Effector memory CD8-positive, alpha-beta T cell (primary cell): ENCODE data around the gene LRP3.
"Not testable (repeated sequence)": the region's sequence is repeated elsewhere in the genome, so short reads cannot be mapped to it uniquely, and the experiment has no call there.

Experiments used
- ATAC-seq: fragments of 150-1000 bp; cut with Tn5 transposase; replicated peaks from 2 replicates; pipeline ENCODE4 v1.10.0; 2021; ENCODE audit warnings: mild to moderate bottlenecking, moderate library complexity
- DNase-seq, 3 experiments: peaks; one replicate each; pipeline ENCODE4 v3.0.0; 2021
- H3K27ac Mint-ChIP-seq, 2 donors: one replicate each; pipeline ENCODE4 v1.8.0; 2022; ENCODE audit warnings: mild to moderate bottlenecking in 2 of 2, mixed read lengths in 2 of 2, moderate library complexity in 2 of 2
- H3K27me3 Mint-ChIP-seq, 2 donors: one replicate each; pipeline ENCODE4 v1.8.0; 2022; ENCODE audit warnings: mixed read lengths in 2 of 2
- H3K36me3 Mint-ChIP-seq: one replicate; pipeline ENCODE4 v1.8.0; 2022; ENCODE audit warnings: mild to moderate bottlenecking, moderate library complexity, mixed read lengths; ENCODE audit not compliant: insufficient read depth
- H3K4me1 Mint-ChIP-seq, 2 donors: one replicate each; pipeline ENCODE4 v1.8.0; 2022; ENCODE audit warnings: low read depth in 2 of 2, mixed read lengths in 2 of 2
- H3K4me3 Mint-ChIP-seq, 2 donors: one replicate each; pipeline ENCODE4 v1.8.0; 2022; ENCODE audit warnings: mild to moderate bottlenecking in 2 of 2, mixed read lengths in 2 of 2, moderate library complexity in 2 of 2
- H3K9me3 Mint-ChIP-seq, 2 donors: one replicate each; pipeline ENCODE4 v1.8.0; 2022; ENCODE audit warnings: mixed read lengths in 2 of 2
- total RNA-seq, 9 experiments: gene quantifications; one replicate each; lab custom pipeline; 2026; lab: John Stamatoyannopoulos, UW

Gene LRP3
- 0 to 1.3 (median 0.11) reads per million in 9 experiments for total RNA-seq

- DNase-seq (no peak), ATAC-seq (no peak)
- H3K27ac Mint-ChIP-seq = no peak within 1 kb of the TSS
- H3K4me3 Mint-ChIP-seq = peak within 1 kb of the TSS; percentile 31 to 66
- H3K4me1 Mint-ChIP-seq = peaks cover 0 to 5% of the 10 kb centered on the region in 2 donors
- H3K27me3 Mint-ChIP-seq = peaks cover 41 to 68% of the 10 kb centered on the region in 2 donors
- H3K36me3 Mint-ChIP-seq = no peaks in the 10 kb centered on the region
- H3K9me3 Mint-ChIP-seq = no peaks in the 10 kb centered on the region
Measured at GRCh38 chr19:33193865-33194362, at the start of gene LRP3. Gene LRP3 (plus strand): TSS chr19:33194330. CDS start chr19:33194786, 456 bp downstream.

GRCh38 chr19:33146209-33146608 is 47.9 kb upstream of the LRP3 start:
- H3K27ac Mint-ChIP-seq = no peak overlapping the region

GRCh38 chr19:33147538-33147937 is 46.6 kb upstream of the LRP3 start:
- ATAC-seq = no peak
- H3K4me3 Mint-ChIP-seq = no peak overlapping the region
- peaks cover 3 to 5% of the 10 kb centered on the region in 2 donors for H3K4me1 Mint-ChIP-seq
- no peaks in the 10 kb centered on the region for H3K9me3 Mint-ChIP-seq
- peak overlapping the region in 1 of 2 donors; percentile 62 for H3K27ac Mint-ChIP-seq
- H3K27me3 Mint-ChIP-seq = peaks cover 0 to 10% of the 10 kb centered on the region in 2 donors
- DNase-seq = no peak
- peaks cover 4% of the 10 kb centered on the region for H3K36me3 Mint-ChIP-seq

More at GRCh38 chr19:33146209-33146608, 47.9 kb upstream of the LRP3 start:
- H3K27me3 Mint-ChIP-seq = peaks cover 12 to 23% of the 10 kb centered on the region in 2 donors
- ATAC-seq (no peak), DNase-seq (no peak)
- H3K9me3 Mint-ChIP-seq = no peaks in the 10 kb centered on the region
- H3K4me1 Mint-ChIP-seq = peaks cover 3 to 5% of the 10 kb centered on the region in 2 donors
- H3K36me3 Mint-ChIP-seq = peaks cover 4% of the 10 kb centered on the region
- no peak overlapping the region for H3K4me3 Mint-ChIP-seq

- Mint-ChIP-seq H3K27me3 (no peaks in the 10 kb centered on the region), H3K4me3 (no peak overlapping the region), H3K27ac (no peak overlapping the region), H3K4me1 (no peaks in the 10 kb centered on the region), H3K9me3 (no peaks in the 10 kb centered on the region), H3K36me3 (peaks cover 4% of the 10 kb centered on the region)
- DNase-seq (no peak), ATAC-seq (no peak)
Measured at GRCh38 chr19:33150852-33151518, 43.1 kb upstream of the LRP3 start.

GRCh38 chr19:33152176-33152575 is 42.0 kb upstream of the LRP3 start:
- Mint-ChIP-seq H3K27me3 (no peaks in the 10 kb centered on the region), H3K9me3 (no peaks in the 10 kb centered on the region), H3K4me1 (no peaks in the 10 kb centered on the region), H3K36me3 (peaks cover 4% of the 10 kb centered on the region), H3K27ac (no peak overlapping the region), H3K4me3 (no peak overlapping the region)
- DNase-seq = no peak
- no peak for ATAC-seq

- not testable (repeated sequence) for ATAC-seq, H3K27ac Mint-ChIP-seq, H3K4me1 Mint-ChIP-seq, H3K4me3 Mint-ChIP-seq, H3K9me3 Mint-ChIP-seq, H3K27me3 Mint-ChIP-seq, H3K36me3 Mint-ChIP-seq, DNase-seq
Measured at GRCh38 chr19:33152625-33153024, 41.5 kb upstream of the LRP3 start.

- Mint-ChIP-seq H3K27ac (peak overlapping the region in 1 of 2 donors; percentile 4), H3K4me1 (peaks cover 8 to 11% of the 10 kb centered on the region in 2 donors)
- H3K9me3 Mint-ChIP-seq, H3K27me3 Mint-ChIP-seq, DNase-seq, H3K4me3 Mint-ChIP-seq, ATAC-seq, H3K36me3 Mint-ChIP-seq: not testable (repeated sequence)
Measured at GRCh38 chr19:33154313-33154712, 39.8 kb upstream of the LRP3 start.

GRCh38 chr19:33156334-33156733 is 37.8 kb upstream of the LRP3 start:
- Mint-ChIP-seq H3K27ac (no peak overlapping the region), H3K4me3 (no peak overlapping the region), H3K27me3 (no peaks in the 10 kb centered on the region), H3K4me1 (peaks cover 25 to 27% of the 10 kb centered on the region in 2 donors), H3K36me3 (peaks cover 3% of the 10 kb centered on the region), H3K9me3 (no peaks in the 10 kb centered on the region)
- ATAC-seq (no peak), DNase-seq (no peak)

GRCh38 chr19:33157906-33158305 is 36.2 kb upstream of the LRP3 start:
- Mint-ChIP-seq H3K4me3 (peak overlapping the region; percentile 60 to 64), H3K36me3 (peaks cover 3% of the 10 kb centered on the region), H3K9me3 (no peaks in the 10 kb centered on the region), H3K27ac (peak overlapping the region; percentile 59 to 87), H3K27me3 (no peaks in the 10 kb centered on the region), H3K4me1 (peaks cover 26 to 30% of the 10 kb centered on the region in 2 donors)
- no peak for DNase-seq
- no peak for ATAC-seq

- H3K27me3 Mint-ChIP-seq = no peaks in the 10 kb centered on the region
- no peaks in the 10 kb centered on the region for H3K9me3 Mint-ChIP-seq
- peaks cover 3% of the 10 kb centered on the region for H3K36me3 Mint-ChIP-seq
- peak overlapping the region; percentile 59 to 87 for H3K27ac Mint-ChIP-seq
- H3K4me3 Mint-ChIP-seq = peak overlapping the region; percentile 60 to 64
- no peak for ATAC-seq
- H3K4me1 Mint-ChIP-seq = peaks cover 26 to 30% of the 10 kb centered on the region in 2 donors
- DNase-seq = no peak
Measured at GRCh38 chr19:33158365-33158764, 35.8 kb upstream of the LRP3 start.

GRCh38 chr19:33159149-33159548 is 35.0 kb upstream of the LRP3 start:
- no peaks in the 10 kb centered on the region for H3K27me3 Mint-ChIP-seq
- H3K36me3 Mint-ChIP-seq = peaks cover 3% of the 10 kb centered on the region
- H3K27ac Mint-ChIP-seq = peak overlapping the region in 1 of 2 donors; percentile 87
- ATAC-seq (no peak), DNase-seq (no peak)
- H3K9me3 Mint-ChIP-seq = no peaks in the 10 kb centered on the region
- no peak overlapping the region for H3K4me3 Mint-ChIP-seq
- peaks cover 26 to 30% of the 10 kb centered on the region in 2 donors for H3K4me1 Mint-ChIP-seq

GRCh38 chr19:33159893-33160292 is 34.2 kb upstream of the LRP3 start:
- H3K27me3 Mint-ChIP-seq = no peaks in the 10 kb centered on the region
- H3K4me1 Mint-ChIP-seq = peaks cover 27 to 31% of the 10 kb centered on the region in 2 donors
- DNase-seq = no peak
- peak overlapping the region; percentile 78 for H3K27ac Mint-ChIP-seq
- H3K9me3 Mint-ChIP-seq = no peaks in the 10 kb centered on the region
- H3K36me3 Mint-ChIP-seq = peaks cover 3% of the 10 kb centered on the region
- H3K4me3 Mint-ChIP-seq = peak overlapping the region; percentile 54 to 68
- no peak for ATAC-seq

- Mint-ChIP-seq H3K27ac (peak overlapping the region; percentile 78), H3K36me3 (peaks cover 3% of the 10 kb centered on the region), H3K4me3 (peak overlapping the region; percentile 22 to 68), H3K27me3 (no peaks in the 10 kb centered on the region), H3K9me3 (no peaks in the 10 kb centered on the region), H3K4me1 (peaks cover 30 to 34% of the 10 kb centered on the region in 2 donors)
- no peak for DNase-seq
- no peak for ATAC-seq
Measured at GRCh38 chr19:33161201-33161600, 32.9 kb upstream of the LRP3 start.

GRCh38 chr19:33163481-33163880 is 30.6 kb upstream of the LRP3 start:
- peaks cover 0 to 3% of the 10 kb centered on the region in 2 donors for H3K9me3 Mint-ChIP-seq
- H3K27ac Mint-ChIP-seq = no peak overlapping the region
- no peak for DNase-seq
- ATAC-seq = no peak
- H3K4me1 Mint-ChIP-seq = peaks cover 25 to 29% of the 10 kb centered on the region in 2 donors
- no peak overlapping the region for H3K4me3 Mint-ChIP-seq
- H3K27me3 Mint-ChIP-seq = no peaks in the 10 kb centered on the region
- no peaks in the 10 kb centered on the region for H3K36me3 Mint-ChIP-seq
